Progenitor cell of endocrine pancreas (in vitro differentiated cells): ENCODE results near the gene CXXC4. TPM values are rescaled to one million over a fixed set of nuclear protein-coding genes. Genes with fewer than 3 reads are reported as not detected.

ENCODE experiments used
- DNase-seq: peaks from one replicate; pipeline ENCODE4 v3.0.0; 2021; ENCODE audit warnings: low spot score; ENCODE audit not compliant: unreplicated experiment
- H3K27ac Mint-ChIP-seq: 2 replicates; pipeline ENCODE4 v1.8.0; 2021; ENCODE audit warnings: mild to moderate bottlenecking, moderate library complexity, mixed read lengths
- H3K27me3 Mint-ChIP-seq: 2 replicates; pipeline ENCODE4 v1.8.0; 2021; ENCODE audit warnings: mixed read lengths
- H3K36me3 Mint-ChIP-seq: 2 replicates; pipeline ENCODE4 v1.8.0; 2022; ENCODE audit warnings: mixed read lengths; ENCODE audit not compliant: insufficient read depth
- H3K4me1 Mint-ChIP-seq: 2 replicates; pipeline ENCODE4 v1.8.0; 2021; ENCODE audit warnings: low read depth, mixed read lengths
- H3K4me3 Mint-ChIP-seq: 2 replicates; pipeline ENCODE4 v1.8.0; 2021; ENCODE audit warnings: low read depth, mild to moderate bottlenecking, moderate library complexity, mixed read lengths
- H3K9me3 Mint-ChIP-seq: 2 replicates; pipeline ENCODE4 v1.8.0; 2021; ENCODE audit warnings: low read depth, mixed read lengths
- CTCF ChIP-seq: fragments of 200-600 bp; sonication (generic); IDR thresholded peaks from one replicate; pipeline ENCODE4 v1.5.0; 2021; ENCODE audit warnings: antibody characterized with exemption, mild to moderate bottlenecking; ENCODE audit not compliant: unreplicated experiment
- total RNA-seq: library from RNA; stranded (reverse); gene quantifications from 2 replicates; pipeline ENCODE4 v1.2.1, GENCODE V29; 2021

Gene CXXC4
- total RNA-seq, 1 donor from 2014 or later = 40.8 TPM

GRCh38 chr4:104490096-104490769, 4.5 kb downstream of the CXXC4 start:
- no peaks in the 10 kb centered on the region for H3K9me3 Mint-ChIP-seq
- no peaks in the 10 kb centered on the region for H3K36me3 Mint-ChIP-seq
- no peak for DNase-seq
- H3K27me3 Mint-ChIP-seq = no peaks in the 10 kb centered on the region
- peak overlapping the region; percentile 92 for H3K27ac Mint-ChIP-seq
- H3K4me1 Mint-ChIP-seq = peaks cover 62% of the 10 kb centered on the region
- TF ChIP-seq CTCF = no peak
- H3K4me3 Mint-ChIP-seq = peak overlapping the region; percentile 81

- no peak overlapping the region for H3K27ac Mint-ChIP-seq
- TF ChIP-seq CTCF = no peak
- H3K36me3 Mint-ChIP-seq = no peaks in the 10 kb centered on the region
- no peaks in the 10 kb centered on the region for H3K9me3 Mint-ChIP-seq
- H3K4me1 Mint-ChIP-seq = peaks cover 60% of the 10 kb centered on the region
- no peaks in the 10 kb centered on the region for H3K27me3 Mint-ChIP-seq
- peak overlapping the region; percentile 81 for H3K4me3 Mint-ChIP-seq
- DNase-seq = no peak
Measured at GRCh38 chr4:104489731-104490095, 5.0 kb downstream of the CXXC4 start.

DNA sequence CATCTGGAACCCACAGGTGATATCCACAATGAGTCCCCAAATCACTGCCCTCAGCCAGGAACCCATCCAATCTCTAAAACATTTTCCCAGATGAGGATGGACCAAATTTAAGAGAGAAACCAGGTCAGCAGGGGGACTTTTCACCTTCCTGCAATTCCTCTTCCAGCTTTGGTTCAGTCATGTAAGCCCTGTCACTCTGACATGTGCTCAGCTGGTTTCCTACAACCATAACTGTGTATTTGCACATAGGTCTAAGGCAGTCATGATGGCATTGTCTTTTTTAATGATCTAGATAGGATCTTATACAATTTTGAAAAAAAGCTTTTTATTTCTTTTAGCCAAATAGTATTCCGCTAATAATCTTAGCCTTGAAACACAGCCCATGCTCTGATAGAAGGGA, 6.5 kb downstream of the CXXC4 start:
- DNase-seq = no peak
- no peak for TF ChIP-seq CTCF
- Mint-ChIP-seq H3K4me1 (peaks cover 51% of the 10 kb centered on the region), H3K4me3 (no peak overlapping the region), H3K9me3 (no peaks in the 10 kb centered on the region), H3K27me3 (no peaks in the 10 kb centered on the region), H3K36me3 (no peaks in the 10 kb centered on the region), H3K27ac (peak overlapping the region; percentile 29)

DNA sequence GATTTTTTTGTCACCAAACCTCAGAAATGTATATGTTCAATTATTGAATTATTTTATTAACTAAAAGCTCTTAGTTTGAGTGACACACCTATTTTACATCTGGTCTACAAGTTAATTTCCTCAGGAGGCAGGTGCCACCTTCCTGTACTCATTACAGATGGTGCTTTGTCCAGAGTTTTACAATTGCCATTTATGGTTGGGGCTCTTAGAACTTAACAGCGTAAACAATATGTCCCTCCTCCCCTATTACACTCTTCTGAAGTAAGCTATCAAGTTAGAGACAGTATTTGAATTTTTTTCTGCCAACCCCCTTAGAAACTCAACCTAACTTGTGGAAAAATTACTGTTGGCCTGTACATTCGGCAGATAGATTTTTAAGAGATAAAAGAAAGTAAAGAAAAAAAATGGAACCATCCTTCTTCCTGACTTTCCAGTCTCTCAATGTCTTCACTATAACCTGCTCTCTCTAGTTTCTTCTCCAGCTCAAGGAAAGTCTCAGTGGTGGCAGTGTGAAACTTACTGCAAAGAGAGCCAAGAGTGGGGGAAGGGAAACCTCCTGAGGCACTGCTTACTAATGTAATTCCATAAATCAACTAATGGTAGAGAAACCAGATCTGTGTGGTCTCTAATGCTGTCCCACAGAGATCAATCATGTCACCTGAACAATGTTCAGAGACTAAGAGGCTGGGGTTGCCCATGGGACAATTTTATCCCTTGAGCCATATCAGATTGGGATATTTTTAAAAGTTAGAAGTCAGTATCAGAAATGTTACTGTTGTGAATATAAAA, 7.8 kb downstream of the CXXC4 start:
- Mint-ChIP-seq H3K27me3 (no peaks in the 10 kb centered on the region), H3K27ac (peak overlapping the region; percentile 38), H3K9me3 (no peaks in the 10 kb centered on the region), H3K4me1 (peaks cover 41% of the 10 kb centered on the region), H3K4me3 (peak overlapping the region; percentile 39), H3K36me3 (no peaks in the 10 kb centered on the region)
- no peak for DNase-seq
- TF ChIP-seq CTCF = no peak

- no peak overlapping the region for H3K4me3 Mint-ChIP-seq
- no peaks in the 10 kb centered on the region for H3K9me3 Mint-ChIP-seq
- DNase-seq = no peak
- no peak for TF ChIP-seq CTCF
- peaks cover 4% of the 10 kb centered on the region for H3K36me3 Mint-ChIP-seq
- H3K27me3 Mint-ChIP-seq = no peaks in the 10 kb centered on the region
- no peak overlapping the region for H3K27ac Mint-ChIP-seq
- peaks cover 11% of the 10 kb centered on the region for H3K4me1 Mint-ChIP-seq
Measured at GRCh38 chr4:104475652-104476051, 19.0 kb downstream of the CXXC4 start.
